Kidney (tissue), 14 donors: ENCODE data around the gene GOLIM4. TPM values are rescaled to one million over a fixed set of nuclear protein-coding genes. Genes with fewer than 3 reads are reported as not detected.
A peak's percentile ranks its signal among the peaks of the same experiment; 100 is the strongest.

Source experiments
- DNase-seq, 5 donors: peaks; one replicate each; pipeline ENCODE4 v3.0.0-alpha.2; 2013 to 2020
- FAIRE-seq: peaks from 2 replicates; lab custom pipeline; 2012; peaks lifted over from hg19 to GRCh38; lab: Jason Lieb, UNC
- H3K27ac ChIP-seq, 2 donors: one replicate each; pipeline ENCODE4 v1.7.0; 2013; ENCODE audit warnings: low read depth in 2 of 2, low read length in 2 of 2, inconsistent platforms in 1 of 2
- H3K27me3 ChIP-seq: one replicate; pipeline ENCODE4 v1.7.1; 2013; ENCODE audit warnings: low read length, inconsistent platforms; ENCODE audit not compliant: control insufficient read depth, insufficient read depth
- H3K36me3 ChIP-seq, 3 donors: one replicate each; pipeline versions ENCODE4 v1.7.0 to v1.7.1; 2013; ENCODE audit warnings: low read length in 3 of 3, control low read depth in 1 of 3, inconsistent platforms in 1 of 3; ENCODE audit not compliant: insufficient read depth in 3 of 3, control insufficient read depth in 2 of 3
- H3K4me1 ChIP-seq, 3 donors: one replicate each; pipeline versions ENCODE4 v1.7.0 to v1.7.1; 2013; ENCODE audit warnings: low read length in 3 of 3, inconsistent platforms in 1 of 3, low read depth in 1 of 3; ENCODE audit not compliant: control insufficient read depth in 2 of 3, insufficient read depth in 2 of 3
- H3K4me3 ChIP-seq, 3 donors: one replicate each; pipeline versions ENCODE4 v1.7.0 to v1.8.1; 2013; ENCODE audit warnings: low read length in 3 of 3, control low read depth in 1 of 3, inconsistent platforms in 1 of 3
- H3K9ac ChIP-seq, 3 donors: one replicate each; pipeline versions ENCODE4 v1.7.0 to v1.7.1; 2013; ENCODE audit warnings: low read length in 3 of 3, control low read depth in 1 of 3, inconsistent platforms in 1 of 3
- H3K9me3 ChIP-seq, 3 donors: one replicate each; pipeline versions ENCODE4 v1.7.0 to v1.7.1; 2013; ENCODE audit warnings: low read length in 3 of 3, control low read depth in 1 of 3, inconsistent platforms in 1 of 3; ENCODE audit not compliant: control insufficient read depth in 2 of 3, insufficient read depth in 1 of 3
- CTCF ChIP-seq: IDR thresholded peaks from 3 replicates; pipeline ENCODE4 v1.5.1; 2012; ENCODE audit warnings: mild to moderate bottlenecking, moderate library complexity, borderline replicate concordance; ENCODE audit not compliant: insufficient read depth; ENCODE audit errors: extremely low read depth
- intact Hi-C: fragments of 100-400 bp; cut with DNase I; formaldehyde crosslinking; loops from one replicate; pipeline ENCODE4 v1.11.1; 2022
- polyA plus RNA-seq: library from polyadenylated mRNA; stranded (reverse); fragments of 350-450 nt; fragmentation: Illumina TruSeq; extraction: RNeasy Lipid Tissue Mini Kit (QIAGEN cat#74804); gene quantifications from one replicate; pipeline ENCODE4 v1.2.3, GENCODE V29; 2014; ENCODE audit warnings: low read depth, low replicate concordance; ENCODE audit not compliant: insufficient read depth
- total RNA-seq: library from RNA; stranded (reverse); fragmentation: NEBNext Ultra II Directional; extraction: Animal tissue kit (Norgen Biotek cat#: 25700); gene quantifications from one replicate; pipeline ENCODE4 v1.2.1, GENCODE V29; 2021
- donor health status: control.
- donor health status: control.
- donor health status: control.
- donor health status: control.
- donor health status: control.
- donor health status: DM: yes; HTN: yes; CAD: no.
- donor health status: Normal renal cell carcinoma (clear cell type).

Gene GOLIM4
- total and polyA plus RNA-seq, 2 donors from 2014 or later: 15.5 to 29.9 TPM

GRCh38 chr3:168047936-168048335 lies 47.8 kb downstream of the GOLIM4 start:
- Histone ChIP-seq H3K9me3 (no peaks in the 10 kb centered on the region), H3K4me3 (no peak overlapping the region), H3K9ac (no peak overlapping the region), H3K36me3 (peaks cover 0 to 2% (median 2%) of the 10 kb centered on the region in 3 donors), H3K27ac (no peak overlapping the region), H3K4me1 (peaks cover 0 to 3% (median 0%) of the 10 kb centered on the region in 3 donors), H3K27me3 (no peaks in the 10 kb centered on the region)
- TF ChIP-seq CTCF: no peak
- DNase-seq (no peak), FAIRE-seq (no peak)
- intact Hi-C loops: loop anchor here (5.0 kb wide), 1 partner anchor 119 kb away; no protein-coding TSS in a partner anchor

- peak in 2 of 5 donors; percentile 87 to 91 for DNase-seq
- Histone ChIP-seq H3K27me3 (no peaks in the 10 kb centered on the region), H3K9ac (no peak overlapping the region), H3K4me3 (no peak overlapping the region), H3K4me1 (peaks cover 0 to 3% (median 0%) of the 10 kb centered on the region in 3 donors), H3K9me3 (no peaks in the 10 kb centered on the region), H3K36me3 (peaks cover 0 to 7% (median 5%) of the 10 kb centered on the region in 3 donors), H3K27ac (no peak overlapping the region)
- intact Hi-C loops: loop anchor here (5.0 kb wide), 1 partner anchor 120 kb away; no protein-coding TSS in a partner anchor
- peak; percentile 99 for FAIRE-seq
- peak; percentile 87 for TF ChIP-seq CTCF
These were observed 48.4 kb downstream of the GOLIM4 start for GRCh38 chr3:168047190-168047795.

- FAIRE-seq: no peak
- Histone ChIP-seq H3K27me3 (no peaks in the 10 kb centered on the region), H3K27ac (no peak overlapping the region), H3K4me1 (peaks cover 0 to 2% (median 0%) of the 10 kb centered on the region in 3 donors), H3K36me3 (peaks cover 0 to 15% (median 5%) of the 10 kb centered on the region in 3 donors), H3K9ac (no peak overlapping the region), H3K4me3 (no peak overlapping the region), H3K9me3 (no peaks in the 10 kb centered on the region)
- TF ChIP-seq CTCF: no peak
- no peak for DNase-seq
- intact Hi-C loops: no loop called here
These were observed 51.7 kb downstream of the GOLIM4 start for GRCh38 chr3:168044049-168044448.
